Large intestine (tissue), 3 donors: ENCODE results near the gene CD209. TPM values are rescaled to one million over a fixed set of nuclear protein-coding genes. Genes with fewer than 3 reads are reported as not detected.
"Not testable (repeated sequence)": the region's sequence is repeated elsewhere in the genome, so short reads cannot be mapped to it uniquely, and the experiment has no call there.

Experiments
- DNase-seq, 2 donors: peaks; one replicate each; pipeline versions ENCODE4 v3.0.0 to v3.0.0-alpha.2; 2013
- H3K27ac ChIP-seq: one replicate; pipeline ENCODE4 v1.5.1; 2013; ENCODE audit warnings: low read length
- H3K27me3 ChIP-seq: 2 replicates; pipeline ENCODE4 v1.6.1; 2013; ENCODE audit warnings: low read length; ENCODE audit not compliant: control insufficient read depth, insufficient read depth
- H3K36me3 ChIP-seq: 2 replicates; pipeline ENCODE4 v1.6.1; 2013; ENCODE audit warnings: low read length; ENCODE audit not compliant: control insufficient read depth, insufficient read depth
- H3K4me1 ChIP-seq: one replicate; pipeline ENCODE4 v1.6.1; 2013; ENCODE audit warnings: low read length; ENCODE audit not compliant: control insufficient read depth, insufficient read depth
- H3K4me3 ChIP-seq: one replicate; pipeline ENCODE4 v1.5.1; 2013; ENCODE audit warnings: low read length
- H3K9me3 ChIP-seq: one replicate; pipeline ENCODE4 v1.6.1; 2013; ENCODE audit warnings: mild to moderate bottlenecking, low read depth, low read length, moderate library complexity; ENCODE audit not compliant: control insufficient read depth
- WGBS: methylation state at CpG from one replicate; pipeline ENCODE4 v1.1.5; 2013; ENCODE audit warnings: low lambda C conversion rate; ENCODE audit not compliant: insufficient coverage; 5-methylcytosine and 5-hydroxymethylcytosine counted together
- polyA plus RNA-seq: library from polyadenylated mRNA; unstranded; fragments of 120-200 nt; gene quantifications from one replicate; pipeline ENCODE4 v1.2.1, GENCODE V29; 2013

The CD209 gene
- polyA plus RNA-seq, 1 donor, result 14.4 TPM

DNA sequence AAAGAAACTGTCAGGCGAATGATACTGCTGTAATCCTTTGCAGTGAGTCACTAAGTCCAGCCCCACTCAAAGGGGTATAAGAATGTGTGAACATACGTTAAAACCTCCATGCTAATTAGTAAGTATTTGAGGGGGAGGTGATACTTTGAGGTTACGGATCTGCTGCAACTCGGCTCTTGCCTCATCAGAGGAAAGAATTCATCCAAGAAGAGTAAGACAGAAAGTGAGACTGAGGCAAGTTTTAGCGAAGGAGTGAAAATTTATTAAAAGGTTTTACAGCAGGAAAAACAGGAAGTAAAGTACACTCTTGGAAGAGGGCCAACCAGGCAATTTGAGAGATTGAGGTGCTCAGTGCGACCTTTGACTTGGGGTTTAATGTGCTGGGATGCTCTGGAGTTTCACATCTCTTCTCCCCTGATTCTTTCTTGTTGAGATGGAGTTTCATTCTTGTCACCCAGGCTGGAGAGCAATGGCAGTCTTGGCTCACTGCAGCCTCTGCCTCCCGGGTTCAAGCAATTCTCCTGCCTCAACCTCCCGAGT lies 25.5 kb upstream of the CD209 start:
- DNase-seq, result peak; percentile 17 to 68
- H3K4me1 ChIP-seq, result no peaks in the 10 kb centered on the region
- WGBS, result 27% methylated on average over 3 of the region's 8 CpGs

DNA sequence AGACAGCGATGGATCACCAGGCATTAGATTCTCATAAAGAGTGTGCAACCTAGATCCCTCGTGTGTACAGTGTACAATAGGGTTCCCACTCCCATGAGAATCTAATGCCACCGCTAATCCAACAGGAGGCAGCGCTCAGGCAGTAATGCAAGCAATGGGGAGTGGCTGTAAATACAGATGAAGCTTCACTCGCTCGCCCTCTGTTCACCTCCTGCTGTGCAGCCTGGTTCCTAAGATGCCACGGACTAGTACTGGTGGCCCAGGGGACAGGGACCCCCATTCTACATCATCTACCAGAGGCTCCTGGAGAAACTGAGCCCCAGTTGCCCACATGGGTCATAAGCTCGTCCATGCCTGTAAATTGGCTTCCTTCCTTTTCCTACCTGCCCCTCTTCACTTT lies 23.7 kb upstream of the CD209 start:
- no peaks in the 10 kb centered on the region for H3K36me3 ChIP-seq
- WGBS, result no CpG with 5 or more reads among the region's 8 CpGs
- H3K9me3 ChIP-seq, result no peaks in the 10 kb centered on the region
- H3K27me3 ChIP-seq, result peaks cover 2% of the 10 kb centered on the region
- H3K4me3 ChIP-seq, result no peak overlapping the region
- no peak for DNase-seq
- H3K27ac ChIP-seq, result no peak overlapping the region
- H3K4me1 ChIP-seq, result no peaks in the 10 kb centered on the region

More for the DNA sequence above, 25.5 kb upstream of the CD209 start:
- no peak overlapping the region for H3K27ac ChIP-seq
- H3K4me3 ChIP-seq, result no peak overlapping the region
- no peaks in the 10 kb centered on the region for H3K36me3 ChIP-seq
- H3K27me3 ChIP-seq, result peaks cover 2% of the 10 kb centered on the region
- H3K9me3 ChIP-seq, result no peaks in the 10 kb centered on the region

- no peak for DNase-seq
- Histone ChIP-seq H3K36me3 (no peaks in the 10 kb centered on the region), H3K4me3 (no peak overlapping the region), H3K27me3 (peaks cover 2% of the 10 kb centered on the region), H3K9me3 (no peaks in the 10 kb centered on the region), H3K27ac (no peak overlapping the region), H3K4me1 (no peaks in the 10 kb centered on the region)
- no CpG with 5 or more reads among the region's 2 CpGs for WGBS
Measured at GRCh38 chr19:7769171-7769570, 21.8 kb upstream of the CD209 start.

- no peak for DNase-seq
- Histone ChIP-seq H3K4me1 (no peaks in the 10 kb centered on the region), H3K27me3 (peaks cover 2% of the 10 kb centered on the region), H3K4me3 (no peak overlapping the region), H3K27ac (no peak overlapping the region), H3K36me3 (no peaks in the 10 kb centered on the region), H3K9me3 (no peaks in the 10 kb centered on the region)
- WGBS, result no CpG with 5 or more reads among the region's 4 CpGs
Measured at GRCh38 chr19:7767487-7767886, 20.2 kb upstream of the CD209 start.

DNA sequence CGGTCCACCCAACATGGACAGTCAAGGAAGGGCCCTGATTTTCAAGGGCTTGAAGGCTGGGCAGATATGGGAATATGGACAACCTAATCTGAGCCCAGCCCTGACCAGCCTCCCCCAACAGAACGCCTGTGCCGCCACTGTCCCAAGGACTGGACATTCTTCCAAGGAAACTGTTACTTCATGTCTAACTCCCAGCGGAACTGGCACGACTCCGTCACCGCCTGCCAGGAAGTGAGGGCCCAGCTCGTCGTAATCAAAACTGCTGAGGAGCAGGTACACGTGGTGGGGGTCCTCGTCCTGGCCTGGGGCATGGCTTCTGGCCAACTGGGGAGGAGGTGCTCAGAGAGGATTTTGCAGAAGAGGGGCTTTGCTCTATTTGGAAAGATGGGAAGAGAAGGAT lies 19.2 kb upstream of the CD209 start:
- no peak for DNase-seq
- Histone ChIP-seq H3K36me3 (no peaks in the 10 kb centered on the region), H3K27ac (no peak overlapping the region), H3K4me1 (no peaks in the 10 kb centered on the region), H3K4me3 (no peak overlapping the region), H3K27me3 (peaks cover 2% of the 10 kb centered on the region), H3K9me3 (no peaks in the 10 kb centered on the region)
- no CpG with 5 or more reads among the region's 11 CpGs for whole genome bisulfite sequencing

DNA sequence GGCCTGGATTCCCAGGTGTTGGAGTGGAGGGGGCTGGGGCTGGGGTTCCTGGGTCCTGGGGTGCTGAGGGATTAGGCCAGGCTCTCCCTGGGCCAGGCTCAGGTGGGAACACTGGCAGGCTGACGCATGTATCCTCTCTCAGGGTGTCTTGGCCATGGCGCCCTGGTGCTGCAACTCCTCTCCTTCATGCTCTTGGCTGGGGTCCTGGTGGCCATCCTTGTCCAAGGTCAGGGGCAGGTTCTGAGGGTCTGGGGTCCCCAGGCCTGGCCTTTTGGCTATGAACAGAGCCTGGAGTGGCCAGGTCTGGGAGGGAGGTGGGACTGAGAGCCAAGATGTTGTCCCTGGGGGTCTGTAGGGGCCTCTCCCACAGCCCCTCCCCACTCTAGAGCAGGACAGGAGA lies 17.7 kb upstream of the CD209 start:
- H3K27me3 ChIP-seq, result not testable (repeated sequence)
- WGBS, result no CpG with 5 or more reads among the region's 2 CpGs

DNA sequence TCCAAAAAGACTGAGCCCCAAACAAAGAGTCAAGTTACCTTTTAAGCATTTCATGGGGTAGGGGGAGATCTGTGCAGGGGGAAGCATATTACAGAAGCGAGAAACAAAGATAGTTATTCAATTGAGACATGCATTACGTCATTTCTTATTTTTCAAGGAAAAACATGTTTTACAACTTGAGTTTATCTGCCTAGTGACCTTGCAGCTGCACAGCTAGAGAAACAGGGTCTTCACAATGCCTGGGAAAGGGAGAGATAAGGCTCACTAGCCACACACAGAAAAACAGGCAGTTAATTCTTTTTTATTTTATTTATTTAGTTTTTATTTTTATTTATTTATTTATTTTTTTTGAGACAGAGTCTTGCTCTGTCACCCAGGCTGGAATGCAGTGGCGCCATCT lies 16.8 kb upstream of the CD209 start:
- H3K27me3 ChIP-seq, H3K36me3 ChIP-seq, DNase-seq, H3K27ac ChIP-seq, H3K4me3 ChIP-seq, H3K4me1 ChIP-seq: not testable (repeated sequence)
- peaks cover 11% of the 10 kb centered on the region for H3K9me3 ChIP-seq
- WGBS, result no CpG with 5 or more reads among the region's 3 CpGs

More for the DNA sequence above, 17.7 kb upstream of the CD209 start:
- not testable (repeated sequence) for H3K9me3 ChIP-seq, DNase-seq, H3K36me3 ChIP-seq, H3K4me1 ChIP-seq, H3K27ac ChIP-seq, H3K4me3 ChIP-seq

DNA sequence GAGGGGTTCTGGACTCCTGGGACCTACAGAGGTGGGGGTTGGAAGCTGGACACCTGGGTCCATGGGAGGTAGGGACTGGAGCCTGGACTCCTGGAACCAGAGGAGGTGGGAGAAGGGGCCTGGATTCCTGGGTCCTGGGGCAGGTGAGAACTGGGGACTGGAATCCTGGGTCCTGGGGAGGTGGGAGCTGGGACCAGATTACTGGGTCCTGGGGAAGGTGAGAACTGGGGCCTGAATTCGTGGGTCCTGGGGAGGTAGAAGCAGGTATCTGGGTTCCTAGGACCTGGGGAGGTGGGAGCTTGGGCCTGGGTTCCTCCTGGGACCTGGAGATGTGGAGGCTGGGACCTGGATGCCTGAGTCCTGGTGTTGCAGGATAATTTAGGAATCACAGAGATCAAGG lies 16.4 kb upstream of the CD209 start:
- DNase-seq, result no peak
- H3K4me1 ChIP-seq, result no peaks in the 10 kb centered on the region
- H3K4me3 ChIP-seq, result no peak overlapping the region
- H3K36me3 ChIP-seq, result no peaks in the 10 kb centered on the region
- peaks cover 14% of the 10 kb centered on the region for H3K9me3 ChIP-seq
- WGBS, result no CpG with 5 or more reads among the region's 1 CpG
- no peak overlapping the region for H3K27ac ChIP-seq
- H3K27me3 ChIP-seq, result no peaks in the 10 kb centered on the region

DNA sequence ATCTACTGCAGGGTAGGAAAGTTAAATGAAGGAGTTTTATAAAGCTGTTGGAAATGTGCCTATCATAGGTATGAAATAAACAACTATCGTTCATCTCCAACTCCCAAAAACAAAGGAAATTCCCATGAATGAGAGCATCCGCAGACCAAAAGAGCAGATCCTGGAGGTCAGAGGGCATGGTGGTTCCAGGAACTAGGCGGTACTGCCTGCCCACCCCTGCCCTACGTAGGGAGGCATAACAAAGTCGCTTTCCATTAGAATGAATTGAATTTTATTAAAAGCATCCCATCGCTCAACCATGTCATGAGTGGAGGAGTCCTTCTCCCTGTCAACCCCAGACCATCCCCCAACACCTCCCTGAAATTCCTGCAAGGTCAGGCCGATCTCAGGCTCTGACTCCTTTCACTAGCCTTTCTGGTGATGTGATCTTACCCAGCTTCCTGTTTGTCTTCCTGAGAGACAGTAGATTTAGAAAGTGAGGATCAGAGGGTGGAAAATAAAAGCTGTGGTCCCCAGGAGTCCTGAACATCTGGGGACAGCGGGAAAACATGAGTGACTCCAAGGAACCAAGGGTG lies 15.5 kb upstream of the CD209 start, which contains the start of gene CLEC4M:
TSS of gene CLEC4M (plus strand) at position 525 of the 575 bp plus-strand sequence. CDS start at position 549, 24 bp downstream.
- H3K27ac ChIP-seq, result no peak within 1 kb of the TSS
- WGBS, result 80% methylated on average over 1 of the region's 8 CpGs
- DNase-seq, result no peak
- H3K4me1 ChIP-seq, result no peaks in the 10 kb centered on the region
- H3K36me3 ChIP-seq, result no peaks in the 10 kb centered on the region
- no peaks in the 10 kb centered on the region for H3K27me3 ChIP-seq
- H3K4me3 ChIP-seq, result no peak within 1 kb of the TSS
- H3K9me3 ChIP-seq, result peaks cover 19% of the 10 kb centered on the region

- Histone ChIP-seq H3K4me3 (no peak overlapping the region), H3K27me3 (no peaks in the 10 kb centered on the region), H3K4me1 (no peaks in the 10 kb centered on the region), H3K36me3 (no peaks in the 10 kb centered on the region), H3K9me3 (peaks cover 24% of the 10 kb centered on the region), H3K27ac (no peak overlapping the region)
- DNase-seq, result no peak
- 89% methylated on average over 1 of the region's 1 CpG for WGBS
Measured at GRCh38 chr19:7759156-7759555, 11.8 kb upstream of the CD209 start.

GRCh38 chr19:7757358-7757757 lies 10.0 kb upstream of the CD209 start:
- Histone ChIP-seq H3K27ac (no peak overlapping the region), H3K4me3 (no peak overlapping the region), H3K4me1 (no peaks in the 10 kb centered on the region), H3K27me3 (no peaks in the 10 kb centered on the region), H3K36me3 (no peaks in the 10 kb centered on the region), H3K9me3 (peaks cover 24% of the 10 kb centered on the region)
- WGBS, result no CpG with 5 or more reads among the region's 3 CpGs
- DNase-seq, result no peak
